ENCODE data around the gene STIM2.

The STIM2 gene

DNA sequence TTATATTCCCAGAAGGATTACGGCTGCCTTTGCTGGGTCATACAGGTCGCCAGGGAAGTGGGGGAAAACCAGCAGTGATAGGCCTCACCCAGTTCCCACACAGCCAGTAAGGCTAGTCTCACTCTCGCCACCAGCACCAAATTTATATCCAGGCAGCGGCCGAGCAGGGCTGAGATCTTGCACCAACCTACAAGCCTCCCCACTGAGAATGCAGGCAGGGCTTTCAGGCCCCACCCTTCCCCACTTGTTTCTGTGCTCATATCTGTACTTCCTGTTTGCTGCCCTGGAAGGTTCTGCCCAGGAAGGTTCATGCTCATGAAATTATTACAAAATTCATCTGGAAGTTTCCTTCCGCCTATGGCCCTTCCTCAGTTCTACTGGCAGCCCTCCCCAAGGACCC lies 179.7 kb downstream of the STIM2 start:
- DNase-seq (ENCODE audit: low read depth in 2 of 2), result no peak

DNA sequence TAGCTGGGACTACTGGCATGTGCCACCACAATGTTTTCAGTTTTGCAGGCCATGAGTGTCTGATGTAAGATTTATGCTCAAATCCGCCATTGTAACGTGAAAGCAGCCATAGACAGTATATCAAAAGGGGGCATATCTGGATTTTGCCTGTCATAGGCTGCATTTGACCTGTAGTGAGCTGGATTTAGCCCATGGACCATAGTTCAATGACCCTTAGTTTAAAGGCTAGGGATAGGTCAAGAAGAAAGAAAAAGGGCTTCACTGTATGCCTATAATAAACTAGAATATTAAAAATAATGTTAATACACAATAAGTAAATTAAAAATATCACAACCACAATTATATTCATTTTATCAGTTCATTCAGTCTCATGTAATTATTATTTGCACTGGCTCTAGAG lies 181.8 kb downstream of the STIM2 start:
- DNase-seq (ENCODE audit: low read depth in 2 of 2), result no peak

DNA sequence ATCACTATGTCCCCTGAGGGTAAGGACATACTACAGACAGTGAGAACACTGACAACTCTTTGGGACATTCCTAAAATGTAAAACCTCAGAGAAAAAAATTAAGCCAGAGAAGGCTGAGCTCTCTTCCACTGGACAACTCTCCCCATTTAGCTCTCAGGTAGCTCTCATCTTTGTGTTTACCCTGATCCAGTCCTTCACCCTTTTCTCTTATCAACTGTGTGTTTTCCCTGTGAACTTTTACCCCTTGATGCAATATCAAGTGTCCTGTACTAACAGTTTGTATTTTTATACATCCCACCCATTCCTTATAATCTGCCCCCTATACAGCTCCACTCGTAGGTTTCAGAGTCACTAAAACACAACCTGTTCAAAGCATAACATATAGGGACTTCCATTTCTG lies 182.6 kb downstream of the STIM2 start:
- DNase-seq (ENCODE audit: low read depth in 2 of 2), result no peak

- DNase-seq (ENCODE audit: low read depth in 2 of 2), result no peak
Observed at GRCh38 chr4:27046851-27047250, 186.2 kb downstream of the STIM2 start.

- DNase-seq (ENCODE audit: low read depth in 2 of 2), result no peak
Observed at GRCh38 chr4:27048429-27049238, 188.0 kb downstream of the STIM2 start.

- DNase-seq (ENCODE audit: low read depth in 2 of 2), result no peak
Observed at GRCh38 chr4:27049239-27049829, 188.7 kb downstream of the STIM2 start.

DNA sequence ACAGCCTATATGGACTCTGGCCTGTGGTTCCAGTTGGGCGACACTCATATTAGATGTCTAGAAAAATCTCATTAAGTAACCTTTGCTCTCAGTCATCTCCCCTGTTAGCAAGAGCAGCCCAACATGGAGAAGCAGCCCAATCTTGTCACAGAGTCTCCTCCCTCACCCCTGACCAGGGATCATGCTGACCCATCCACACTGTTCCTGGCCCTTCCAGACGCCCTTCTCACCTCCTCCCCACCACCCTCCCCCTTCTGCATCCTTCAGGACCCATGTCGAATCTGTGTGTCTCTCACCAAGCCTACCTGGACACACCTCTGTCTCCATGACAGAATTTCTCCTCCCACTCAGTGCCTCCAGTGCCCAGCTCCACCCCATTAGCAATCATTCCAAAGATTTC lies 190.1 kb downstream of the STIM2 start:
- no peak for DNase-seq (ENCODE audit: low read depth in 2 of 2)

- no peak for DNase-seq (ENCODE audit: low read depth in 2 of 2)
Observed at GRCh38 chr4:27055221-27055760, 194.7 kb downstream of the STIM2 start.

GRCh38 chr4:27056281-27056680 lies 195.6 kb downstream of the STIM2 start:
- no peak for DNase-seq (ENCODE audit: low read depth in 2 of 2)

- no peak for DNase-seq (ENCODE audit: low read depth in 2 of 2)
Observed at GRCh38 chr4:27057053-27057452, 196.4 kb downstream of the STIM2 start.

DNA sequence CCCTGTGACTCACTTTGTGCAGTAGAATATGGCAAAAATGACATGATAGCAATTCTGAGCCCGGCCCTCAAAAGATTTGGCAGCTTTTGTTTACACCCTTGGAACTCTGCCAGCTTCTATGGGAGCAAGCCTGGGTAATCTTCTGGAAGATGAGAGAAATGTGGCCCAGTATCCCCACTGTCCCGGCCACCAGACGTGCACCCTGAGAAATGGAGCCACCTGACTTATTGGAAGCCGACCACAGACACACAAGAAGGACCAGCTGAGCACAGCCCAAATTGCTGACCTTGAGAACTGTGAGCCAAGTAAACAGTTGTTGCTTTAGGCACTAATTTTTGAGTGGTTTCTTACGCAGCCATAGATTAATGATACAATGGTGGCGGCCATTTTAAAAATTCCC lies 197.0 kb downstream of the STIM2 start:
- no peak for DNase-seq (ENCODE audit: low read depth in 2 of 2)

DNA sequence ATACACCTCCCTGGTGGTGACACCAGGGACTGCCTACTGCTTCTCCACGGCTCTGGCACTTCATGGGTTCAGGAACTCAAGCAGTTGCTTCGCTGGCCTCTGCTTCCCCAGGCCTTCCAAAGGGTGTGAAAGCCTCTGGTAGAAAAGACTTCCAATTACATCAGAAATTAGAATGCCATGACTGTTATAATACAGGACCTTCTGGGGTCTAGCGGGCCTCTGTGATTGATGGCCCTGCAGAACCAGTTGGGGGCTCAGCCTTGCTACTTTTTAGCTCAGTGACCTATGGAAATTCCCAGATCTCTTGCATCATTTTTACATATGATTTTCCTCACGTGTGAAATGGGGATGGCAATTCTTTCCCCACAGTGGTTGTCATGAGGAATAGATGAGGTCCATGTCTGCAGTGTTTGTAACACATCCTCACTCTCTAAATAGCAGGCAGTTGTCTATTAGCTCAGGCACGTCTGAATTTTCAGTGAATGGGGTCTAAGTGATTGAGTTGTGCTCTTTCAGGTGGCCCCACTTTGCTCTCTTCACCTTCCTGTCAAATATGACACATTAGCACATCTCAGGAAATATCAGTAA lies 198.3 kb downstream of the STIM2 start:
- no peak for DNase-seq (ENCODE audit: low read depth in 2 of 2)

DNA sequence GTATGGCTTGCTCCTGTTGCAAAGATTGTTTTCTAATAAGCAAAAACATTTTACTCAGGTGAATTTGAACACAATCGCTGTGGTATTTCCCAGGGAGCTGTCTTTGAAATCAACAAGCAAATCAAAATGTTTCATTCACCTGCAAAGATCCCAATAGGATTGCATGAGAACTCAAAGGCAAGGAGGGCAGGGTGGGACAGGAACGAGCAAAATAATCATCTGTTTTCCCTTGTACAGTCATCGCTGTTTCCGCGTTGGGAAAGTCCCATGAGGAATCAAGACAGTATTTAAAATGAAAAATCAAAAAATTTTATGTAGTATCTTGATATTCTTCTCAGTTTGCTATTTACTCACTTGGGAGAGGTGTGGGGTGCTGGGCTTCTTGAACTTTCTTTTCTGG lies 198.8 kb downstream of the STIM2 start:
- DNase-seq (ENCODE audit: low read depth in 2 of 2), result no peak

- no peak for DNase-seq (ENCODE audit: low read depth in 2 of 2)
Observed at GRCh38 chr4:27062256-27062655, 201.6 kb downstream of the STIM2 start.

- DNase-seq (ENCODE audit: low read depth in 2 of 2), result no peak
Observed at GRCh38 chr4:27066591-27066990, 205.9 kb downstream of the STIM2 start.

- no peak for DNase-seq (ENCODE audit: low read depth in 2 of 2)
Observed at GRCh38 chr4:27068151-27068867, 207.7 kb downstream of the STIM2 start.
